ENCODE results near the gene CLSTN2.

CLSTN2 gene

GRCh38 chr3:140010391-140010790 lies 75.4 kb downstream of the CLSTN2 start:
- H3K4me3 ChIP-seq (replicated peaks; ENCODE audit: low read depth, low read length) = no peak overlapping the region
- DNase-seq (ENCODE audit: extremely low read depth, low read depth) = no peak
- no peak for TF ChIP-seq CTCF (IDR thresholded peaks at IDR 0.05; ENCODE audit: low read depth, low read length, missing control alignments)

- TF ChIP-seq CTCF (IDR thresholded peaks at IDR 0.05; ENCODE audit: low read depth, low read length, missing control alignments) = no peak
- no peak overlapping the region for H3K4me3 ChIP-seq (replicated peaks; ENCODE audit: low read depth, low read length)
Measured at GRCh38 chr3:140011086-140011485, 76.1 kb downstream of the CLSTN2 start.

GRCh38 chr3:140011611-140012277 lies 76.8 kb downstream of the CLSTN2 start:
- DNase-seq (ENCODE audit: extremely low read depth, low read depth) = no peak
- TF ChIP-seq CTCF (IDR thresholded peaks at IDR 0.05; ENCODE audit: low read depth, low read length, missing control alignments) = no peak

More at GRCh38 chr3:140011086-140011485, 76.1 kb downstream of the CLSTN2 start:
- no peak for DNase-seq (ENCODE audit: extremely low read depth, low read depth)

GRCh38 chr3:140013220-140013619 lies 78.2 kb downstream of the CLSTN2 start:
- TF ChIP-seq CTCF (IDR thresholded peaks at IDR 0.05; ENCODE audit: low read depth, low read length, missing control alignments) = no peak
- no peak overlapping the region for H3K4me3 ChIP-seq (replicated peaks; ENCODE audit: low read depth, low read length)
- no peak for DNase-seq (ENCODE audit: extremely low read depth, low read depth)

More at GRCh38 chr3:140011611-140012277, 76.8 kb downstream of the CLSTN2 start:
- no peak overlapping the region for H3K4me3 ChIP-seq (replicated peaks; ENCODE audit: low read depth, low read length)

- no peak for DNase-seq (ENCODE audit: extremely low read depth, low read depth)
- H3K4me3 ChIP-seq (replicated peaks; ENCODE audit: low read depth, low read length) = no peak overlapping the region
- TF ChIP-seq CTCF (IDR thresholded peaks at IDR 0.05; ENCODE audit: low read depth, low read length, missing control alignments) = no peak
Measured at GRCh38 chr3:140014831-140015495, 80.0 kb downstream of the CLSTN2 start.

GRCh38 chr3:140015741-140016140 lies 80.8 kb downstream of the CLSTN2 start:
- no peak for DNase-seq (ENCODE audit: extremely low read depth, low read depth)
- TF ChIP-seq CTCF (IDR thresholded peaks at IDR 0.05; ENCODE audit: low read depth, low read length, missing control alignments) = no peak

More at GRCh38 chr3:140015741-140016140, 80.8 kb downstream of the CLSTN2 start:
- no peak overlapping the region for H3K4me3 ChIP-seq (replicated peaks; ENCODE audit: low read depth, low read length)

All from HFF-Myc (cell line).